ENCODE results near the gene GDI2. TPM values are rescaled to one million over a fixed set of nuclear protein-coding genes. Genes with fewer than 3 reads are reported as not detected.

The GDI2 gene
- total RNA-seq, 4 donors from 2014 or later = 186 to 294 (median 225) TPM

GRCh38 chr10:5765617-5766016 lies 47.6 kb downstream of the GDI2 start:
- TF ChIP-seq EP300 (IDR thresholded peaks at IDR 0.05) = no peak
- Histone ChIP-seq H3K9me3 (no peaks in the 10 kb centered on the region), H3K27me3 (no peaks in the 10 kb centered on the region), H3K36me3 (peaks cover 6 to 96% of the 10 kb centered on the region in 2 donors), H3K4me3 (no peak overlapping the region), H3K27ac (no peak overlapping the region), H3K4me1 (no peaks in the 10 kb centered on the region)
- 89 to 94% methylated on average over 2 of the region's 2 CpGs for WGBS, 2 donors (ENCODE audit: low coverage in 1 of 2)
- ATAC-seq = no peak

- H3K4me1 ChIP-seq = no peaks in the 10 kb centered on the region
- no peaks in the 10 kb centered on the region for H3K9me3 ChIP-seq
- no peak for TF ChIP-seq POLR2A (IDR thresholded peaks at IDR 0.05)
- TF ChIP-seq CTCF (IDR thresholded peaks at IDR 0.05) = no peak
- no peak for TF ChIP-seq EP300 (IDR thresholded peaks at IDR 0.05)
- TF ChIP-seq POLR2AphosphoS5 (IDR thresholded peaks at IDR 0.05) = no peak
- WGBS, 2 donors (ENCODE audit: low coverage in 1 of 2) = 84 to 88% methylated on average over 5 to 6 of the region's 10 CpGs
- no peaks in the 10 kb centered on the region for H3K27me3 ChIP-seq
- H3K4me3 ChIP-seq = no peak overlapping the region
- H3K27ac ChIP-seq = no peak overlapping the region
- ATAC-seq = no peak
- peaks cover 6 to 98% of the 10 kb centered on the region in 2 donors for H3K36me3 ChIP-seq
Observed at GRCh38 chr10:5764422-5765297, 48.6 kb downstream of the GDI2 start.

GRCh38 chr10:5762531-5762930 lies 50.7 kb downstream of the GDI2 start:
- peaks cover 8 to 100% of the 10 kb centered on the region in 2 donors for H3K36me3 ChIP-seq
- WGBS, 2 donors (ENCODE audit: low coverage in 1 of 2) = 67 to 71% methylated on average over 1 of the region's 1 CpG
- ATAC-seq = no peak
- H3K27me3 ChIP-seq = no peaks in the 10 kb centered on the region
- H3K27ac ChIP-seq = no peak overlapping the region
- no peaks in the 10 kb centered on the region for H3K4me1 ChIP-seq
- H3K9me3 ChIP-seq = no peaks in the 10 kb centered on the region
- H3K4me3 ChIP-seq = no peak overlapping the region
- no peak for TF ChIP-seq POLR2AphosphoS5 (IDR thresholded peaks at IDR 0.05)
- no peak for TF ChIP-seq CTCF (IDR thresholded peaks at IDR 0.05)
- no peak for TF ChIP-seq POLR2A (IDR thresholded peaks at IDR 0.05)
- no peak for TF ChIP-seq EP300 (IDR thresholded peaks at IDR 0.05)

GRCh38 chr10:5761220-5761619 lies 52.0 kb downstream of the GDI2 start:
- TF ChIP-seq CTCF (IDR thresholded peaks at IDR 0.05) = no peak
- TF ChIP-seq POLR2AphosphoS5 (IDR thresholded peaks at IDR 0.05) = no peak
- TF ChIP-seq POLR2A (IDR thresholded peaks at IDR 0.05) = no peak
- no peak for TF ChIP-seq EP300 (IDR thresholded peaks at IDR 0.05)
- Histone ChIP-seq H3K4me3 (no peak overlapping the region), H3K36me3 (peaks cover 8 to 99% of the 10 kb centered on the region in 2 donors), H3K9me3 (no peaks in the 10 kb centered on the region), H3K4me1 (no peaks in the 10 kb centered on the region), H3K27me3 (no peaks in the 10 kb centered on the region), H3K27ac (no peak overlapping the region)
- 88 to 98% methylated on average over 2 of the region's 2 CpGs for WGBS, 2 donors (ENCODE audit: low coverage in 1 of 2)
- ATAC-seq = no peak

GRCh38 chr10:5760515-5760914 lies 52.7 kb downstream of the GDI2 start:
- ATAC-seq = no peak
- no peak for TF ChIP-seq CTCF (IDR thresholded peaks at IDR 0.05)
- no peak for TF ChIP-seq POLR2AphosphoS5 (IDR thresholded peaks at IDR 0.05)
- no peak for TF ChIP-seq POLR2A (IDR thresholded peaks at IDR 0.05)
- TF ChIP-seq EP300 (IDR thresholded peaks at IDR 0.05) = no peak
- no peaks in the 10 kb centered on the region for H3K27me3 ChIP-seq
- no peaks in the 10 kb centered on the region for H3K4me1 ChIP-seq
- no peak overlapping the region for H3K27ac ChIP-seq
- peaks cover 8 to 92% of the 10 kb centered on the region in 2 donors for H3K36me3 ChIP-seq
- H3K4me3 ChIP-seq = no peak overlapping the region
- WGBS, 2 donors (ENCODE audit: low coverage in 1 of 2) = 83% methylated on average over 2 of the region's 2 CpGs
- H3K9me3 ChIP-seq = no peaks in the 10 kb centered on the region
